Gastrocnemius medialis (tissue), 4 donors: ENCODE measurements around the gene CHST2.

ENCODE experiments used
- POLR2A ChIP-seq, 2 donors: fragments of 450-650 bp; IDR thresholded peaks; one replicate each; pipeline ENCODE4 v1.6.1; 2017; ENCODE audit warnings: antibody characterized with exemption in 2 of 2, mild to moderate bottlenecking in 2 of 2, moderate library complexity in 2 of 2
- TF ChIP-seq, protein P1 (sequence below), 5 experiments: fragments of 450-650 bp in 3 of 5; fragments of 200-600 bp in 2 of 5; sonication (generic) in 2 of 5; IDR thresholded peaks in 4 of 5; conservative IDR thresholded peaks in 1 of 5; 1 replicate in 4 of 5; 2 replicates in 1 of 5; pipeline ENCODE4 v1.5.1; 2016 to 2019; ENCODE audit warnings: antibody characterized with exemption in 5 of 5, mild to moderate bottlenecking in 3 of 5, moderate library complexity in 3 of 5

DNA sequence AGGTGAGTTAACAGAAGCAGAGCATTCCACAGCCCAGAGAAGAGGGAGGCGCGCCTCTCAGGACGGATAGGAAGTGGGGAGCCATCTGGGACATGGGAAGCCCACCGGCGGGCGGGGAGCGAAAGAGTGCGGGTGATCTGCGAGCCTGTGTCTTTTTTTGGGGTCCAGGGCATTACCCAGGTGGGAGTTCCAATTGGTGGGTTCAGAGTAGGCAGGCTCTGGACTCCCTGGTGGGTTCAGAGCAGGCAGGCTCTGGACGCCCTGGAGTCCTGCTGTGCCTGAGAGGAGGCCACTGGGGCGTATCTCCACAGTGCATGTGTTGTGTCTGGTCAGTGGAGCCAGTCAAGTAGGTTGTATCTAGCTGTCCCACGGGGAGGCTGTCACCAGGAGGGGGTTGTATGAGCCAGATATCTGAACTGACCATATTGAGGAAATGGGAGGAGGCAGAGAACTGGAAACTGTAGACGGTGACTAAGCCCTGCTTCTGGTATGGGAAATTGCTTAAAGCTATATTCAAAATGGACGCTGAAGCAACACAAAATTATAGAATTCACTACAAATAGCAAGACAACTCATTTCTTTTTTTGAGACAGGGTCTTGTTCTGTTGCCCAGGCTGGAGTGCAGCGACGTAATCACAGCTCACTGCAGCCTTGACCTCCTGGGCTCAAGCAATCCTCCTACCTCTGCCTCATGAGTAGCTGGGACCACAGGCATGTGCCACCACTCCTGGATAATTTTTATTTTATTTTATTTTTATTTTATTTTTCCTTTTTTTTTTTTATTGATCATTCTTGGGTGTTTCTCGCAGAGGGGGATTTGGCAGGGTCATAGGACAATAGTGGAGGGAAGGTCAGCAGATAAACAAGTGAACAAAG is 34.5 kb upstream of the CHST2 start:
- TF ChIP-seq, protein P1, sequence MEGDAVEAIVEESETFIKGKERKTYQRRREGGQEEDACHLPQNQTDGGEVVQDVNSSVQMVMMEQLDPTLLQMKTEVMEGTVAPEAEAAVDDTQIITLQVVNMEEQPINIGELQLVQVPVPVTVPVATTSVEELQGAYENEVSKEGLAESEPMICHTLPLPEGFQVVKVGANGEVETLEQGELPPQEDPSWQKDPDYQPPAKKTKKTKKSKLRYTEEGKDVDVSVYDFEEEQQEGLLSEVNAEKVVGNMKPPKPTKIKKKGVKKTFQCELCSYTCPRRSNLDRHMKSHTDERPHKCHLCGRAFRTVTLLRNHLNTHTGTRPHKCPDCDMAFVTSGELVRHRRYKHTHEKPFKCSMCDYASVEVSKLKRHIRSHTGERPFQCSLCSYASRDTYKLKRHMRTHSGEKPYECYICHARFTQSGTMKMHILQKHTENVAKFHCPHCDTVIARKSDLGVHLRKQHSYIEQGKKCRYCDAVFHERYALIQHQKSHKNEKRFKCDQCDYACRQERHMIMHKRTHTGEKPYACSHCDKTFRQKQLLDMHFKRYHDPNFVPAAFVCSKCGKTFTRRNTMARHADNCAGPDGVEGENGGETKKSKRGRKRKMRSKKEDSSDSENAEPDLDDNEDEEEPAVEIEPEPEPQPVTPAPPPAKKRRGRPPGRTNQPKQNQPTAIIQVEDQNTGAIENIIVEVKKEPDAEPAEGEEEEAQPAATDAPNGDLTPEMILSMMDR (IDR thresholded peaks at IDR 0.05 in 4 of 5, conservative IDR thresholded peaks at IDR 0.05 in 1 of 5), result no peak
- TF ChIP-seq POLR2A (IDR thresholded peaks at IDR 0.05), result no peak
